ENCODE data around the gene TBX2.

TBX2 gene

DNA sequence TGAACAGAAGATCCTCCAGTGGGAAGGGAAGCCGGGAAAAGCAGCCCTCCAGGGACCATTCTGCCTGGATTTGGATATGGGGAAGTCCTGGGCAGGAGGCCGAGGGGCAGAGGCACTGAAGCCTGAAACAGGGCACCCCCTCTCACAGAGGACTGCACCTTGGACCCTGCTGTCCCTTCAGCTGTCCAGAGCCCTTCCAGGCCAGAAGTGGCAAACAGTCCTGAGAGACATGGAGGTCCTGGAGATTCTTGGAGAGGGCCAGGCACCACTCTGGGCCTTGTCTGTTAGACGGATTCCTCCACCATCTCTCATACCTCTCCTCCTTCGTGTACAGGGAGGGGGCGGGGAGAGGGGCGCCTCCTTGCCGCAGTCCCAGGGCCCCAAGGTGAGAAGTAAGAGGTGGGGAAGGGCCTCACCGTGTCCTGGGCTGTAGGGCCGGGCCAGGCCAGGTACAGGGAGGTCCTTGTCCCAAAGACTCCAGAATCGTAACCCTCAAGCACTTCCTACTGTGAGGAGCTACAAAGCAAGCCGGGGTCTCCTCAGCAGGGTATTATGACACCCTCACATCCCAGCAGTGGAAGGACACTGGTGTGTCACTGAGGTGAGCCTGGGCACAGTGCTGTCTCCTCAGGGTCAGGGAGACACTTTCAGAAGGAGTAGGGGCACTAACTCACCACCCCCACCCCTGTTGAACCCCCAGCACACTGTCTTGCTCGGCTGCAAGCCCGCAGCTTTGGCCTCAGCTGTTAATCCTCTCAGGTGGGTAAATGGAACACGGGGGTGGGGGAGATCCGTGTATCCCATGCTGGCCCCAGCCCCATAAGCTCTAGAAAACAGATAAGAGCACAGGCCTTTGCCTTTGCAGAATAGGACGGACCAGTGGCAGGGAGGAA lies 16.6 kb upstream of the TBX2 start:
- Histone ChIP-seq H3K23ac (ENCODE audit: low read length) (no peak overlapping the region), H4K91ac (ENCODE audit: low read depth, low read length) (no peak overlapping the region), H2BK5ac (ENCODE audit: low read depth, low read length, poor library complexity) (no peak overlapping the region), H3K9me3 (ENCODE audit: insufficient read depth, low read depth, low read length) (peaks cover 2% of the 10 kb centered on the region), H3K4me2 (ENCODE audit: low read length) (no peak overlapping the region), H3K18ac (ENCODE audit: low read length) (no peak overlapping the region), H3K14ac (ENCODE audit: low read length) (no peak overlapping the region), H3K79me1 (ENCODE audit: low read length) (peaks cover 2% of the 10 kb centered on the region), H3K4me1 (ENCODE audit: control insufficient read depth in 1 of 2, insufficient read depth in 2 of 2, low read length in 2 of 2) (peaks cover 0 to 6% of the 10 kb centered on the region in 2 experiments), H3K79me2 (ENCODE audit: control insufficient read depth, insufficient read depth, low read length, poor library complexity) (no peaks in the 10 kb centered on the region), H2AK5ac (ENCODE audit: low read length) (no peak overlapping the region), H2BK12ac (ENCODE audit: low read length) (no peak overlapping the region), H4K8ac (ENCODE audit: low read depth, low read length) (no peak overlapping the region), H3K27ac (ENCODE audit: low read depth, low read length) (no peak overlapping the region), H2AFZ (ENCODE audit: insufficient read depth, low read length, poor library complexity) (no peak overlapping the region), H3K9ac (ENCODE audit: low read length) (no peak overlapping the region), H3K4ac (ENCODE audit: low read depth, low read length) (no peak overlapping the region), H3K4me3 (ENCODE audit: low read depth, low read length) (peak overlapping the region; percentile 5), H3K27me3 (ENCODE audit: insufficient read depth, low read length) (no peaks in the 10 kb centered on the region), H2BK120ac (ENCODE audit: insufficient read depth, low read length, poor library complexity) (no peak overlapping the region), H3K36me3 (ENCODE audit: control insufficient read depth in 1 of 2, insufficient read depth in 2 of 2, low read length in 2 of 2) (no peaks in the 10 kb centered on the region), H4K12ac (ENCODE audit: low read depth, low read length) (no peak overlapping the region)
- no CpG with 5 or more reads among the region's 16 CpGs for WGBS (ENCODE audit: extremely low coverage, insufficient coverage, insufficient read length)
- DNase-seq, result no peak

DNA sequence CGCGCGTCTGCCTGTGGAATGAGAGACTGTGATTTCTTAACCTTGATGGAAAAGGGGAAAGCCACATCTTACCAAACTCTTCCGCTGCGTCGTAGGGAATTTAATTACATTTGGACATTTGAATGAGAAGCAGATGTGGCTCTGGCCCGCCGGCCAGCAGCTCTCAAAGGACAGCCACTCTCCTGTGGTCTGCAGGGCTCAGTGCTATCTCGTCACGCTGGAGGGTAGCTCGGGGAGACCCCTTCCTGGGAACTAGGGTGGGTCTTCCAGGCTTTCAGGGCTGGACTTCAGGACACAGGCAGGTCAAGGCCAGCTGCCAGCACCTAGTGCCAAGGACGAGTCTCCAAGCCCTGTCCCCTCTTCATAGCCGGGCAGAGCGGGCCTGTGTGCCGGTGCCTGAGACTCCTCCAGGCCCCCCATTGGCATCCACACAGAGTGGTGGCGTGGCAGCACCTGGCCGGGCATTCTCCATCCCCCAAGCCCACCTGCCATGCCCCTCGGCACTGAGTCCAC lies 15.9 kb upstream of the TBX2 start:
- Histone ChIP-seq H2BK5ac (ENCODE audit: low read depth, low read length, poor library complexity) (no peak overlapping the region), H4K91ac (ENCODE audit: low read depth, low read length) (no peak overlapping the region), H3K23ac (ENCODE audit: low read length) (no peak overlapping the region), H2AK5ac (ENCODE audit: low read length) (no peak overlapping the region), H2BK120ac (ENCODE audit: insufficient read depth, low read length, poor library complexity) (no peak overlapping the region), H3K4ac (ENCODE audit: low read depth, low read length) (no peak overlapping the region), H3K4me1 (ENCODE audit: control insufficient read depth in 1 of 2, insufficient read depth in 2 of 2, low read length in 2 of 2) (peaks cover 0 to 6% of the 10 kb centered on the region in 2 experiments), H3K27ac (ENCODE audit: low read depth, low read length) (no peak overlapping the region), H4K12ac (ENCODE audit: low read depth, low read length) (no peak overlapping the region), H2BK12ac (ENCODE audit: low read length) (no peak overlapping the region), H3K79me2 (ENCODE audit: control insufficient read depth, insufficient read depth, low read length, poor library complexity) (no peaks in the 10 kb centered on the region), H2AFZ (ENCODE audit: insufficient read depth, low read length, poor library complexity) (no peak overlapping the region), H3K79me1 (ENCODE audit: low read length) (peaks cover 2% of the 10 kb centered on the region), H3K18ac (ENCODE audit: low read length) (no peak overlapping the region), H3K14ac (ENCODE audit: low read length) (no peak overlapping the region), H4K8ac (ENCODE audit: low read depth, low read length) (no peak overlapping the region), H3K4me3 (ENCODE audit: low read depth, low read length) (no peak overlapping the region), H3K9me3 (ENCODE audit: insufficient read depth, low read depth, low read length) (peaks cover 2% of the 10 kb centered on the region), H3K27me3 (ENCODE audit: insufficient read depth, low read length) (no peaks in the 10 kb centered on the region), H3K36me3 (ENCODE audit: control insufficient read depth in 1 of 2, insufficient read depth in 2 of 2, low read length in 2 of 2) (no peaks in the 10 kb centered on the region), H3K9ac (ENCODE audit: low read length) (no peak overlapping the region), H3K4me2 (ENCODE audit: low read length) (no peak overlapping the region)
- DNase-seq, result no peak
- WGBS (ENCODE audit: extremely low coverage, insufficient coverage, insufficient read length), result no CpG with 5 or more reads among the region's 18 CpGs

DNA sequence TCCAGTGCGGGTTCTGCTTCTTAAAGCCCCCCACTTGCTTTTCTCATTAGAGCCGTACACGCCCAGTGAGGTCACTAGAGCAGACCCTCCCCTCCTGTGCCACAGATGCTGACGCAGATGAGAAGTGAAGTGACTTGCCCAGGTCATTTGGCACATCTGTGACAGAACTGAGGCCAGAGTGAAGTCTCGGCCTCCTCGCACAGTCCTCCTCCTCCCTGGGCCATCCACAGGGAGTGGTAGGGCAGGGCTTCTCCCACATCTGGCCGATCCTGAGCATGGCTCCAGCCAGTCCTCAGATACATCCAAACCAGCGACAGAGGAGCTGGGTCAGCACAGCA lies 15.3 kb upstream of the TBX2 start:
- H2AFZ ChIP-seq (ENCODE audit: insufficient read depth, low read length, poor library complexity), result no peak overlapping the region
- WGBS (ENCODE audit: extremely low coverage, insufficient coverage, insufficient read length), result no CpG with 5 or more reads among the region's 8 CpGs
- no peaks in the 10 kb centered on the region for H3K36me3 ChIP-seq (ENCODE audit: control insufficient read depth in 1 of 2, insufficient read depth in 2 of 2, low read length in 2 of 2)
- peaks cover 2% of the 10 kb centered on the region for H3K79me1 ChIP-seq (ENCODE audit: low read length)
- peaks cover 2% of the 10 kb centered on the region for H3K9me3 ChIP-seq (ENCODE audit: insufficient read depth, low read depth, low read length)
- peaks cover 0 to 6% of the 10 kb centered on the region in 2 experiments for H3K4me1 ChIP-seq (ENCODE audit: control insufficient read depth in 1 of 2, insufficient read depth in 2 of 2, low read length in 2 of 2)
- H4K12ac ChIP-seq (ENCODE audit: low read depth, low read length), result no peak overlapping the region
- no peak overlapping the region for H3K4ac ChIP-seq (ENCODE audit: low read depth, low read length)
- no peak overlapping the region for H3K9ac ChIP-seq (ENCODE audit: low read length)
- H2BK5ac ChIP-seq (ENCODE audit: low read depth, low read length, poor library complexity), result no peak overlapping the region
- H2AK5ac ChIP-seq (ENCODE audit: low read length), result no peak overlapping the region
- no peak overlapping the region for H3K23ac ChIP-seq (ENCODE audit: low read length)
- H4K91ac ChIP-seq (ENCODE audit: low read depth, low read length), result no peak overlapping the region
- H3K4me2 ChIP-seq (ENCODE audit: low read length), result no peak overlapping the region
- H3K4me3 ChIP-seq (ENCODE audit: low read depth, low read length), result no peak overlapping the region
- no peak overlapping the region for H4K8ac ChIP-seq (ENCODE audit: low read depth, low read length)
- H3K27ac ChIP-seq (ENCODE audit: low read depth, low read length), result no peak overlapping the region
- no peak for DNase-seq
- no peak overlapping the region for H3K14ac ChIP-seq (ENCODE audit: low read length)
- no peaks in the 10 kb centered on the region for H3K79me2 ChIP-seq (ENCODE audit: control insufficient read depth, insufficient read depth, low read length, poor library complexity)
- H2BK120ac ChIP-seq (ENCODE audit: insufficient read depth, low read length, poor library complexity), result no peak overlapping the region
- no peak overlapping the region for H2BK12ac ChIP-seq (ENCODE audit: low read length)
- no peak overlapping the region for H3K18ac ChIP-seq (ENCODE audit: low read length)
- H3K27me3 ChIP-seq (ENCODE audit: insufficient read depth, low read length), result no peaks in the 10 kb centered on the region

DNA sequence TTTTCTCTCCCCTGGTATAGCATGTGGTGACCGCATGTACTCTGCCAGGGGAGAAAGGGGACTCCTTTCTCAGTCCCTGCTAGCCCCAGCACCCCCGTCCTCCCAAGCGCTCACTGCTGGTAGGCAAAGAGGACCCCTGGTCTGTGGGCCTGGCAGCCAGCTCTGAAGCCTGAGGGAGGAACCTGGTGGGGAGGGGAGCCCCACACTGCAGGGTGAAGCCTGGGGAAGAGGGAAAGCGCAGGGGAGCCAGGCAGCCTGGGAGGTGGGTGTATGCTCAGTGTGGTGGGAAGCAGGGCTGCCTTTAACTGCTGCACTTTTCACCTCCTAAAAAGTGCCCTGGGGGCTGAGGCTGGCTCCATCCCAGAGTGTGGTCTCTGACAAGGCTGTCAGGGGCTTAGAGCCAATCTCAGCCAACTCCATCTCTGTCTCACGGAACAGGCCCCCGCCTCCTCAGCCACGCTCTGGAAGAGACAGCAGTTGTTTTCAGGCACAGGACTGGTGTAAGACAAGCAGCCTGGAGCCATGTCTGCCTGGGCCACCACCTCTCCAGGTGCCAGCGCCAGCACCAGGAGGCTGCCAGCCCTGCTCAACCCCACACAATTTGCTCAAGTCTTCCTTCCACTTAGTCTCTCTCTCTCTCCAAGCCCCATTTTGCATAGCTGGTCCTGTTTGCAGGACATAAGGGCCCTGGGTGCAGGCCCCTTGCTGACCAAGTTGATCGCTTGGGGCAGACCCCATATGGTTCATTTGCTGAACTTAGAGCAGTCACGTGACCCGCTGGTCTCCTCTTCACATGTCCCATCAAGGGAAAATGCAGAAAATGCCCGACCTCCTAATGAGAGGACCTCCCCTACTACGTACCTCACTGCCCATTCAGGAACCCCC lies 14.7 kb upstream of the TBX2 start:
- no peak overlapping the region for H2BK5ac ChIP-seq (ENCODE audit: low read depth, low read length, poor library complexity)
- no peak overlapping the region for H3K23ac ChIP-seq (ENCODE audit: low read length)
- no peak overlapping the region for H3K4ac ChIP-seq (ENCODE audit: low read depth, low read length)
- no peak overlapping the region for H3K14ac ChIP-seq (ENCODE audit: low read length)
- H3K79me1 ChIP-seq (ENCODE audit: low read length), result peaks cover 2% of the 10 kb centered on the region
- no peak overlapping the region for H2BK120ac ChIP-seq (ENCODE audit: insufficient read depth, low read length, poor library complexity)
- peaks cover 0 to 6% of the 10 kb centered on the region in 2 experiments for H3K4me1 ChIP-seq (ENCODE audit: control insufficient read depth in 1 of 2, insufficient read depth in 2 of 2, low read length in 2 of 2)
- no peak overlapping the region for H3K18ac ChIP-seq (ENCODE audit: low read length)
- H2BK12ac ChIP-seq (ENCODE audit: low read length), result no peak overlapping the region
- H3K9me3 ChIP-seq (ENCODE audit: insufficient read depth, low read depth, low read length), result peaks cover 2% of the 10 kb centered on the region
- H3K27ac ChIP-seq (ENCODE audit: low read depth, low read length), result no peak overlapping the region
- no CpG with 5 or more reads among the region's 13 CpGs for WGBS (ENCODE audit: extremely low coverage, insufficient coverage, insufficient read length)
- no peak overlapping the region for H2AK5ac ChIP-seq (ENCODE audit: low read length)
- H4K12ac ChIP-seq (ENCODE audit: low read depth, low read length), result no peak overlapping the region
- no peak overlapping the region for H4K91ac ChIP-seq (ENCODE audit: low read depth, low read length)
- DNase-seq, result no peak
- H4K8ac ChIP-seq (ENCODE audit: low read depth, low read length), result no peak overlapping the region
- H3K4me2 ChIP-seq (ENCODE audit: low read length), result no peak overlapping the region
- no peak overlapping the region for H2AFZ ChIP-seq (ENCODE audit: insufficient read depth, low read length, poor library complexity)
- no peaks in the 10 kb centered on the region for H3K79me2 ChIP-seq (ENCODE audit: control insufficient read depth, insufficient read depth, low read length, poor library complexity)
- H3K27me3 ChIP-seq (ENCODE audit: insufficient read depth, low read length), result no peaks in the 10 kb centered on the region
- no peak overlapping the region for H3K9ac ChIP-seq (ENCODE audit: low read length)
- no peaks in the 10 kb centered on the region for H3K36me3 ChIP-seq (ENCODE audit: control insufficient read depth in 1 of 2, insufficient read depth in 2 of 2, low read length in 2 of 2)
- H3K4me3 ChIP-seq (ENCODE audit: low read depth, low read length), result no peak overlapping the region

Measured in trophoblast cell (in vitro differentiated cells and primary cell).